Dendritic cell treated with granulocyte-macrophage colony-stimulating factor and Interleukin-4, amounts not matched to agents 40 ng/mL and 50 ng/mL, for 4 days (primary cell): Measurements from ENCODE around the gene UNC93B1.

ENCODE experiments used
- H3K27ac Mint-ChIP-seq: one replicate; pipeline ENCODE4 v1.8.0; 2022; ENCODE audit warnings: mild to moderate bottlenecking, mixed read lengths
- H3K27me3 Mint-ChIP-seq: one replicate; pipeline ENCODE4 v1.8.0; 2022; ENCODE audit warnings: mild to moderate bottlenecking, mixed read lengths
- H3K36me3 Mint-ChIP-seq: one replicate; pipeline ENCODE4 v1.8.0; 2022; ENCODE audit warnings: low read depth, mixed read lengths
- H3K4me1 Mint-ChIP-seq: one replicate; pipeline ENCODE4 v1.8.0; 2022; ENCODE audit warnings: low read depth, mixed read lengths
- H3K4me3 Mint-ChIP-seq: one replicate; pipeline ENCODE4 v1.8.0; 2022; ENCODE audit warnings: mild to moderate bottlenecking, moderate library complexity, mixed read lengths
- H3K9me3 Mint-ChIP-seq: one replicate; pipeline ENCODE4 v1.8.0; 2022; ENCODE audit warnings: mixed read lengths
- intact Hi-C: fragments of 100-400 bp; cut with micrococcal nuclease; formaldehyde crosslinking; loops from one replicate; pipeline ENCODE4 v1.15.0; 2022

The UNC93B1 gene

GRCh38 chr11:68035266-68035876 lies 31.5 kb upstream of the UNC93B1 start:
- Mint-ChIP-seq H3K4me3 (no peak overlapping the region), H3K36me3 (peaks cover 77% of the 10 kb centered on the region), H3K27ac (peak overlapping the region; percentile 97)

DNA sequence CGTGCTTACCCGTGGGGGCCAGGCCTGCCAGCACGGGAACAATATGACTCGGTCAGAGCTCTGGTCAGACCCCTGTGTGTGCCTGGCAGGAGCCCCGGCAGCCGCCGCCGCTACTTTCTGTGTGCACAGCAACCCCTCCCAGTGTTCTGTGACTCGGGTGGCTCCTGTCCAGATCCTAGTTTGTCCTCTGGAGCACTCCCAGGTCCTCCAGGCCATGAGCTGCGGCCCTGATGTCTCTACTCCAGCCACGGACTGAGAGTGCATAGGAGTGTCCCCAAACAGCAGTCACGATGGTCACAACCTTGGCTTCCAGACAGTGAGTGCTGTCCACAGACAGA lies 29.8 kb upstream of the UNC93B1 start:
- H3K27me3 Mint-ChIP-seq, result no peaks in the 10 kb centered on the region
- peaks cover 69% of the 10 kb centered on the region for H3K36me3 Mint-ChIP-seq
- intact Hi-C loops, result loop anchor here (10.0 kb wide), 1 partner anchor 81 kb away; no protein-coding TSS in a partner anchor
- no peak overlapping the region for H3K4me3 Mint-ChIP-seq
- H3K27ac Mint-ChIP-seq, result peak overlapping the region; percentile 15
- no peaks in the 10 kb centered on the region for H3K9me3 Mint-ChIP-seq
- H3K4me1 Mint-ChIP-seq, result peaks cover 73% of the 10 kb centered on the region

More at GRCh38 chr11:68035266-68035876, 31.5 kb upstream of the UNC93B1 start:
- intact Hi-C loops, result loop anchor here (5.0 to 10.0 kb wide), 2 partner anchors 38 to 79 kb away; no protein-coding TSS in a partner anchor
- Mint-ChIP-seq H3K9me3 (no peaks in the 10 kb centered on the region), H3K4me1 (peaks cover 70% of the 10 kb centered on the region), H3K27me3 (no peaks in the 10 kb centered on the region)

DNA sequence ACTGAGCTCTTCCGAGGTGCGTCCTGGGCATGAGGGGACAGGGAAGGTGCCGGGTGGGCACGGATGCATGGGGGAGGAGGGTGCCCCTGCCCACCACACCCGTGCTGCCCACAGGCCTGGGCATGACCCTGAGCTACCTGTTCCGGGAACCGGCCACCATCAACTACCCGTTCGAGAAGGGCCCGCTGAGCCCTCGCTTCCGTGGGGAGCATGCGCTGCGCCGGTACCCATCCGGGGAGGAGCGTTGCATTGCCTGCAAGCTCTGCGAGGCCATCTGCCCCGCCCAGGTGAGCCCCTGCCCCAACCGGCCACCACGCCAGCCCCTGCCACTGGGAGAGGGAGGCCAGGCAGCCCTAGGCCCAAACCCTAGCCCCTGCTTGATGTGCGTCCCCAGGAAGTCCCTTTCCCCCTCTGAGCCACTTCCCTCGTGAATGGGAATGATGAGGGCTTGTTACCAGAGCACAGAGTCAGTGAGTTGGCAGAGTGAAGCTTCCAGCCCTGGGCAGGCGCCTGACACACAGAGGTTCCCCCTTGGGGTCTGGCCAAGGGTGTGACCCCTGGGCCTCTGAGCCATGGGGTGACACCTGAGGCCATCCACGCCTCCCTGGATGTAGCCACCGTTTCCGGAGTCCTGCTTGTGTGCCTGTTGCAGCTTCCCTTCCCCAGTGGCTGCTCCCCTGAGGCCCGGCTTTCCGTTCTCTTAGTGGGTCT lies 29.3 kb upstream of the UNC93B1 start:
- H3K27ac Mint-ChIP-seq, result peak overlapping the region; percentile 15
- intact Hi-C loops, result loop anchor here (10.0 kb wide), 1 partner anchor 82 kb away; no protein-coding TSS in a partner anchor
- H3K9me3 Mint-ChIP-seq, result no peaks in the 10 kb centered on the region
- peaks cover 73% of the 10 kb centered on the region for H3K36me3 Mint-ChIP-seq
- H3K27me3 Mint-ChIP-seq, result no peaks in the 10 kb centered on the region
- H3K4me1 Mint-ChIP-seq, result peaks cover 70% of the 10 kb centered on the region
- no peak overlapping the region for H3K4me3 Mint-ChIP-seq

- H3K36me3 Mint-ChIP-seq, result peaks cover 84% of the 10 kb centered on the region
- peaks cover 68% of the 10 kb centered on the region for H3K4me1 Mint-ChIP-seq
- H3K4me3 Mint-ChIP-seq, result peak overlapping the region; percentile 77
- peak overlapping the region; percentile 93 for H3K27ac Mint-ChIP-seq
- H3K9me3 Mint-ChIP-seq, result no peaks in the 10 kb centered on the region
- no peaks in the 10 kb centered on the region for H3K27me3 Mint-ChIP-seq
- intact Hi-C loops, result loop anchor here (10.0 kb wide), 1 partner anchor 83 kb away; no protein-coding TSS in a partner anchor
These were observed 28.1 kb upstream of the UNC93B1 start for GRCh38 chr11:68032003-68032402.

DNA sequence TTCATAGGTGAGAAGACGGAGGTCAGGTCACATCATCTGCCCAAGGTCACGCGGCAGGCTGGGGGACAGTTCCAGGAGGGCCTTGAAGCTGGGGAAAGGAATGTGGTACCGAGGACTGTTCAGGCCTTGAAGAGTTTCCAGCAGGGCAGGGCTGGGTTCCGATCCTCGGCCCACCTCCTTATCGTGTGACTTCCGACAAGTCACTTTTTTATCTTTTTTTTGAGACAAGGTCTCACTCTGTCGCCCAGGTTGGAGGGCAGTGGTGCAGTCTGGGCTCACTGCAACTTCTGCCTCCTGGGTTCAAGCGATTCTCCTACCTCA lies 27.2 kb upstream of the UNC93B1 start:
- H3K27me3 Mint-ChIP-seq, result no peaks in the 10 kb centered on the region
- intact Hi-C loops, result loop anchor here (10.0 kb wide), 1 partner anchor 84 kb away; no protein-coding TSS in a partner anchor
- H3K4me3 Mint-ChIP-seq, result peak overlapping the region; percentile 77
- peaks cover 61% of the 10 kb centered on the region for H3K4me1 Mint-ChIP-seq
- peak overlapping the region; percentile 93 for H3K27ac Mint-ChIP-seq
- peaks cover 85% of the 10 kb centered on the region for H3K36me3 Mint-ChIP-seq
- H3K9me3 Mint-ChIP-seq, result no peaks in the 10 kb centered on the region

GRCh38 chr11:68030318-68031143 lies 26.6 kb upstream of the UNC93B1 start, which contains the start of gene NDUFS8:
Gene NDUFS8 (plus strand): TSS chr11:68030681. CDS start chr11:68032152, 1,471 bp downstream.
- Mint-ChIP-seq H3K27ac (peak within 1 kb of the TSS; percentile 93), H3K9me3 (no peaks in the 10 kb centered on the region), H3K36me3 (peaks cover 85% of the 10 kb centered on the region), H3K27me3 (no peaks in the 10 kb centered on the region), H3K4me1 (peaks cover 55% of the 10 kb centered on the region), H3K4me3 (peak within 1 kb of the TSS; percentile 77)
- intact Hi-C loops, result loop anchor here (10.0 kb wide), 1 partner anchor 84 kb away; no protein-coding TSS in a partner anchor

DNA sequence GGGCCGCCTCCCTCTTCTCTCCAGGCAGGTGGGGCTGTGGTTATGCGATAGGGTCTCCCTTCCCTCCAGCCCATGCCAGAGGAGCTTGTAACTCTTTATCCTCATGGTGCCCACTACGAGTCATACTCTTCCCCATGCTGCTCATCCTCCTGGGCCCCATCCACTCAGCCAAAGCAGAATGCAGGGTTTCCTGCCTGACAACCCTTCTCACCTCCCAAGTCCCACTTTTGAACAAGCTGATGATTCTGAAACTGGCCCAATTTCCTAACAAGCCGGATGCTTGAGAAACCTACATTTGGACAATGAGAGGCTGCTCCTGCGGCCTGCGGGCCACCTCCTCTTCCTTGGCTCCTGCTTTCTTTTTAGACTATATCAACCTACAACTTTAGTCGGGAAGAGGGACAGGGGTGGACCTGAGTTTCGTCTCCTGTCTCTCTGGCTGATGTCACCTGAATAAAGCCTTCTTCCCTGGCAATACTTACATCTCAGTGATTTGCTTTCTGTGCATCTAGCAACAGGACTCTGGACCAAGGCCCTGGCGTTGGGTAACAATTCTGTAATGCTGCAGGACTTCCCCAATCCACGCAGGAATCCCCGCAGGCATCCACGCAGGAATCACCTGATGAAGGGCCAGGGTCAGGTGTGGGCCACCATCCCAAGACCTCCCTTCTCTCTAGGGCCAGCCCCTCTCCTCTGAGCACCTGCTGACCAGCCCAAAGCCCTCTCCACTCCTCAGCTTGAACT lies 25.1 kb upstream of the UNC93B1 start:
- H3K4me1 Mint-ChIP-seq, result peaks cover 47% of the 10 kb centered on the region
- intact Hi-C loops, result no loop called here
- H3K9me3 Mint-ChIP-seq, result no peaks in the 10 kb centered on the region
- H3K27me3 Mint-ChIP-seq, result no peaks in the 10 kb centered on the region
- H3K36me3 Mint-ChIP-seq, result peaks cover 86% of the 10 kb centered on the region
- H3K4me3 Mint-ChIP-seq, result peak overlapping the region; percentile 53
- H3K27ac Mint-ChIP-seq, result peak overlapping the region; percentile 93

DNA sequence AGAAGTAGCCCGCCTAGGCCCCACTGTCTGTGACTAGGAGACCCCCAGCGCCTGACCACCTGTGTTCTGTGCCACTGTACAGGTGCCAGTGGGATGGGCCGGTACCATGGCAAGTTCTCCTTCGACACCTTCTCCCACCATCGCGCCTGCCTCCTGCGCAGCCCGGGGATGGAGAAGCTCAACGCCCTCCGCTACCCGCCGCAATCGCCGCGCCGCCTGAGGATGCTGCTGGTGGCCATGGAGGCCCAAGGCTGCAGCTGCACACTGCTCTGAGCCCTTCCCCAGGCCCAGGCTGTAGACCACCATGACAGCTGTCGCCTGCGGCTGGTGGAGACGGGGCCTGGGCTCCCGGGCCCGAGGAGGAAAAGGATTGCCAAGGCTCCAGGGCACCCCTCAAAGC lies 23.8 kb upstream of the UNC93B1 start:
- Mint-ChIP-seq H3K36me3 (peaks cover 86% of the 10 kb centered on the region), H3K4me1 (peaks cover 42% of the 10 kb centered on the region), H3K27ac (peak overlapping the region; percentile 2), H3K4me3 (no peak overlapping the region), H3K9me3 (no peaks in the 10 kb centered on the region), H3K27me3 (no peaks in the 10 kb centered on the region)
- intact Hi-C loops, result no loop called here

GRCh38 chr11:68026391-68027105 lies 22.7 kb upstream of the UNC93B1 start:
- H3K27ac Mint-ChIP-seq, result peak overlapping the region; percentile 58
- intact Hi-C loops, result no loop called here

GRCh38 chr11:68025047-68025446 lies 21.1 kb upstream of the UNC93B1 start:
- Mint-ChIP-seq H3K36me3 (peaks cover 90% of the 10 kb centered on the region), H3K9me3 (no peaks in the 10 kb centered on the region), H3K4me3 (no peak overlapping the region), H3K27me3 (no peaks in the 10 kb centered on the region), H3K4me1 (peaks cover 32% of the 10 kb centered on the region), H3K27ac (no peak overlapping the region)
- intact Hi-C loops, result no loop called here

More at GRCh38 chr11:68026391-68027105, 22.7 kb upstream of the UNC93B1 start:
- Mint-ChIP-seq H3K36me3 (peaks cover 88% of the 10 kb centered on the region), H3K4me1 (peaks cover 32% of the 10 kb centered on the region), H3K27me3 (no peaks in the 10 kb centered on the region), H3K9me3 (no peaks in the 10 kb centered on the region), H3K4me3 (no peak overlapping the region)

DNA sequence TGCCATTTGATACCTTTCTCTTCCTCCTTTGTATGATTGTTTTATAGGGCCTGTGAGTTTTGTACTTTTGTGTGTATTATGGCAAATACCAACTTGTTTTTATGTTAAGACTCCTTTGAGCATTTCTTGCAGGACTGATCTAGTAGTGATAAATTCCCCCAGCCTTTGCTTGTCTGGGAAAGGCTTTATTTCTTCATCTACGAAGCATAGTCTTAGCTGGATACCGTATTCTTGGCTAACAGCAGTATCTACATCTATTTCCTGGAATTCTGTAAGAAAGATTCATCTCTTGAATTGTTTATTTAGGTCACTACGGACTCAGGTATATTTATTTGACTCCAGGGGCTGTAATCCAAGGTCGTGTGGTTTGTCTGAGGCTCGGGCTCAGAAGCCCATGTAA lies 20.6 kb upstream of the UNC93B1 start:
- peaks cover 28% of the 10 kb centered on the region for H3K4me1 Mint-ChIP-seq
- no peaks in the 10 kb centered on the region for H3K9me3 Mint-ChIP-seq
- no peak overlapping the region for H3K4me3 Mint-ChIP-seq

DNA sequence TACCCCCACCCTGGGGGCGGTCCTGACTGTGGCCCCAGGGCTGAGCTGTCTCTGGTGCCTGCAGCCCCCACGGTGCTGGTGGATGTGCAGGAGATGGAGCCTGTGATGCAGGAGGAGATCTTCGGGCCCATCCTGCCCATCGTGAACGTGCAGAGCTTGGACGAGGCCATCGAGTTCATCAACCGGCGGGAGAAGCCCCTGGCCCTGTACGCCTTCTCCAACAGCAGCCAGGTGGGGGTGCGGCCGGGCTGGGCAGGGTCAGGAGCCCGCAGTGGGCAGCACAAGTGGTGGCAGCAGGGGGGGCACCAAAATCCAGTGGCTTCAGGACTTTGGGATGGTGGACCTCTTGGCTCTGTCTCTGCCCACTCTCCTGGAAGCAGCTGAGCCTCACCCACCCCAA lies 18.6 kb upstream of the UNC93B1 start:
- H3K27ac Mint-ChIP-seq, result no peak overlapping the region
- peaks cover 19% of the 10 kb centered on the region for H3K4me1 Mint-ChIP-seq
- H3K4me3 Mint-ChIP-seq, result no peak overlapping the region
- intact Hi-C loops, result no loop called here
- peaks cover 100% of the 10 kb centered on the region for H3K36me3 Mint-ChIP-seq
- H3K9me3 Mint-ChIP-seq, result no peaks in the 10 kb centered on the region
- H3K27me3 Mint-ChIP-seq, result no peaks in the 10 kb centered on the region

More for the DNA sequence above, 20.6 kb upstream of the UNC93B1 start:
- intact Hi-C loops, result no loop called here
- Mint-ChIP-seq H3K27ac (no peak overlapping the region), H3K27me3 (no peaks in the 10 kb centered on the region), H3K36me3 (peaks cover 94% of the 10 kb centered on the region)
